GM18951 (cell line): ENCODE measurements around the gene ZNF462.
"Not testable (repeated sequence)": the region's sequence is repeated elsewhere in the genome, so short reads cannot be mapped to it uniquely, and the experiment has no call there.

Source experiments
- POLR2A ChIP-seq: IDR thresholded peaks from 4 replicates; pipeline ENCODE4 v1.6.1; 2011; ENCODE audit warnings: mild to moderate bottlenecking; ENCODE audit not compliant: insufficient read length, insufficient read depth; ENCODE audit errors: extremely low read depth
- in situ Hi-C: fragments of 300-500 bp; cut with MboI; formaldehyde crosslinking; loops from one replicate; pipeline ENCODE4 v1.12.0; 2022; ENCODE audit warnings: low sequenced_read_pairs, mixed read lengths, inconsistent platforms; ENCODE audit not compliant: unreplicated experiment

The ZNF462 gene

GRCh38 chr9:106862821-106863720 lies at the start of gene ZNF462:
ZNF462 (plus strand) TSS chr9:106863166; CDS start chr9:106923384, 60,218 bp downstream.
- in situ Hi-C loops, result no loop called here
- TF ChIP-seq POLR2A, result no peak

GRCh38 chr9:106816524-106816923 lies 46.4 kb upstream of the ZNF462 start:
- in situ Hi-C loops, result no loop called here
- no peak for TF ChIP-seq POLR2A

- TF ChIP-seq POLR2A, result no peak
- in situ Hi-C loops, result no loop called here
These were observed 44.9 kb upstream of the ZNF462 start for GRCh38 chr9:106818034-106818433.

GRCh38 chr9:106820866-106821265 lies 42.1 kb upstream of the ZNF462 start:
- TF ChIP-seq POLR2A, result no peak
- in situ Hi-C loops, result no loop called here

- TF ChIP-seq POLR2A, result no peak
- in situ Hi-C loops, result no loop called here
These were observed 34.9 kb upstream of the ZNF462 start for GRCh38 chr9:106828070-106828469.

GRCh38 chr9:106828965-106829364 lies 34.0 kb upstream of the ZNF462 start:
- in situ Hi-C loops, result no loop called here
- TF ChIP-seq POLR2A, result no peak

- TF ChIP-seq POLR2A, result no peak
- in situ Hi-C loops, result no loop called here
These were observed 33.1 kb upstream of the ZNF462 start for GRCh38 chr9:106829666-106830408.

GRCh38 chr9:106830527-106831150 lies 32.3 kb upstream of the ZNF462 start:
- no peak for TF ChIP-seq POLR2A
- in situ Hi-C loops, result no loop called here

- no peak for TF ChIP-seq POLR2A
- in situ Hi-C loops, result no loop called here
These were observed 28.1 kb upstream of the ZNF462 start for GRCh38 chr9:106834888-106835287.

GRCh38 chr9:106835840-106836239 lies 27.1 kb upstream of the ZNF462 start:
- no peak for TF ChIP-seq POLR2A
- in situ Hi-C loops, result no loop called here

- TF ChIP-seq POLR2A, result no peak
- in situ Hi-C loops, result no loop called here
These were observed 19.6 kb upstream of the ZNF462 start for GRCh38 chr9:106843371-106843770.

GRCh38 chr9:106846307-106846706 lies 16.7 kb upstream of the ZNF462 start:
- in situ Hi-C loops, result no loop called here
- TF ChIP-seq POLR2A, result no peak

- in situ Hi-C loops, result no loop called here
- TF ChIP-seq POLR2A, result no peak
These were observed 16.1 kb upstream of the ZNF462 start for GRCh38 chr9:106846857-106847256.

- in situ Hi-C loops, result not testable (repeated sequence)
These were observed 11.3 kb upstream of the ZNF462 start for GRCh38 chr9:106851640-106852039.
